Cerebellar nuclear complex (tissue), 1 donor: ENCODE results near the gene PODXL2.
"Not testable (repeated sequence)": the region's sequence is repeated elsewhere in the genome, so short reads cannot be mapped to it uniquely, and the experiment has no call there.

ENCODE experiments used
- DNase-seq, 2 experiments: peaks; one replicate each; lab custom pipeline; 2025; lab: John Stamatoyannopoulos, UW

Gene PODXL2

GRCh38 chr3:127691489-127691888 lies 62.5 kb downstream of the PODXL2 start:
- no peak for DNase-seq

GRCh38 chr3:127691974-127692373 lies 63.0 kb downstream of the PODXL2 start:
- DNase-seq: no peak

GRCh38 chr3:127692501-127693335 lies 63.7 kb downstream of the PODXL2 start:
- DNase-seq: no peak

- no peak for DNase-seq
Observed at GRCh38 chr3:127693336-127693843, 64.4 kb downstream of the PODXL2 start.

- DNase-seq: peak; percentile 47 to 69
Observed at GRCh38 chr3:127694467-127695215, 65.7 kb downstream of the PODXL2 start.

- peak; percentile 9 to 84 for DNase-seq
Observed at GRCh38 chr3:127697551-127698240, 68.7 kb downstream of the PODXL2 start.

GRCh38 chr3:127698286-127698685 lies 69.3 kb downstream of the PODXL2 start:
- no peak for DNase-seq

- DNase-seq: no peak
Observed at GRCh38 chr3:127698691-127699415, 69.9 kb downstream of the PODXL2 start.

- no peak for DNase-seq
Observed at GRCh38 chr3:127699416-127700300, 70.7 kb downstream of the PODXL2 start.

GRCh38 chr3:127700406-127700805 lies 71.4 kb downstream of the PODXL2 start:
- no peak for DNase-seq

GRCh38 chr3:127701280-127701911 lies 72.4 kb downstream of the PODXL2 start:
- DNase-seq: no peak

- no peak for DNase-seq
Observed at GRCh38 chr3:127702151-127702578, 73.2 kb downstream of the PODXL2 start.

GRCh38 chr3:127704840-127705239 lies 75.9 kb downstream of the PODXL2 start:
- DNase-seq: not testable (repeated sequence)

GRCh38 chr3:127706312-127706711 lies 77.3 kb downstream of the PODXL2 start:
- DNase-seq: no peak

GRCh38 chr3:127706785-127707351 lies 77.9 kb downstream of the PODXL2 start:
- no peak for DNase-seq

GRCh38 chr3:127707851-127708411 lies 78.9 kb downstream of the PODXL2 start:
- no peak for DNase-seq

- DNase-seq: no peak
Observed at GRCh38 chr3:127708837-127709236, 79.9 kb downstream of the PODXL2 start.

GRCh38 chr3:127709320-127710060 lies 80.5 kb downstream of the PODXL2 start:
- no peak for DNase-seq
